Fibroblast of lung (primary cell): ENCODE results near the gene YWHAQ. TPM values are rescaled to one million over a fixed set of nuclear protein-coding genes. Genes with fewer than 3 reads are reported as not detected.

Source experiments
- DNase-seq, 2 donors: peaks; one replicate each; pipeline versions ENCODE4 v3.0.0 to v3.0.0-alpha.2; 2010; ENCODE audit warnings: low read depth in 2 of 2
- H2AFZ ChIP-seq: 2 replicates; pipeline ENCODE4 v1.5.1; 2012; ENCODE audit warnings: low read length, control low read depth, inconsistent platforms
- H3K27ac ChIP-seq: 2 replicates; pipeline ENCODE4 v1.5.1; 2011; ENCODE audit warnings: low read length, control low read depth; ENCODE audit not compliant: insufficient read depth
- H3K27me3 ChIP-seq: 2 replicates; pipeline ENCODE4 v1.5.1; 2011; ENCODE audit warnings: mild to moderate bottlenecking, low read length; ENCODE audit not compliant: control insufficient read depth, insufficient read depth
- H3K36me3 ChIP-seq: 2 replicates; pipeline ENCODE4 v1.5.1; 2011; ENCODE audit warnings: low read length; ENCODE audit not compliant: control insufficient read depth, insufficient read depth
- H3K4me1 ChIP-seq: 2 replicates; pipeline ENCODE4 v1.5.1; 2011; ENCODE audit warnings: low read length; ENCODE audit not compliant: control insufficient read depth, insufficient read depth; ENCODE audit errors: extremely low read depth
- H3K4me2 ChIP-seq: 2 replicates; pipeline ENCODE4 v1.5.1; 2011; ENCODE audit warnings: low read length, control low read depth; ENCODE audit not compliant: insufficient read depth; ENCODE audit errors: extremely low read depth
- H3K4me3 ChIP-seq, 4 experiments: fragments of 200-600 bp in 1 of 4; sonication (generic) in 1 of 4; replicated peaks in 1 of 4; 2 replicates each; pipeline ENCODE4 v1.5.1; 2011 to 2016; ENCODE audit warnings: low read length in 4 of 4, low read depth in 3 of 4, mild to moderate bottlenecking in 3 of 4, control low read depth in 2 of 4, inconsistent platforms in 1 of 4, mixed read lengths in 1 of 4; ENCODE audit not compliant: insufficient read depth in 1 of 4; ENCODE audit errors: control extremely low read depth in 1 of 4
- H3K79me2 ChIP-seq: 2 replicates; pipeline ENCODE4 v1.5.1; 2012; ENCODE audit warnings: mild to moderate bottlenecking, low read length, inconsistent platforms; ENCODE audit not compliant: control insufficient read depth, insufficient read depth
- H3K9ac ChIP-seq: 2 replicates; pipeline ENCODE4 v1.5.1; 2011; ENCODE audit warnings: mild to moderate bottlenecking, low read length, control low read depth; ENCODE audit not compliant: insufficient read depth
- H3K9me3 ChIP-seq: 2 replicates; pipeline ENCODE4 v1.5.1; 2012; ENCODE audit warnings: low read depth, low read length; ENCODE audit not compliant: control insufficient read depth, insufficient read depth
- H4K20me1 ChIP-seq: 2 replicates; pipeline ENCODE4 v1.5.1; 2011; ENCODE audit warnings: low read length; ENCODE audit not compliant: control insufficient read depth, insufficient read depth; ENCODE audit errors: extremely low read depth
- EZH2 ChIP-seq: IDR thresholded peaks from 2 replicates; pipeline ENCODE4 v1.5.1; 2012; ENCODE audit warnings: low read length, control low read depth, mild to moderate bottlenecking; ENCODE audit errors: missing control alignments
- polyA plus RNA-seq, 2 donors: library from polyadenylated mRNA; depleted of rRNA in 1 of 2; stranded (reverse) in 1 of 2; unstranded in 1 of 2; fragments of >200 nt; gene quantifications; 2 replicates each; pipeline ENCODE4 v1.2.1, GENCODE V29; 2011 to 2012; ENCODE audit warnings: missing spikeins in 1 of 2
- total RNA-seq: library from RNA; depleted of rRNA; stranded (reverse); fragments of >200 nt; gene quantifications from 2 replicates; pipeline ENCODE4 v1.2.1, GENCODE V29; 2014
- TF ChIP-seq, protein P1 (sequence below), 2 donors: IDR thresholded peaks in 1 of 2; conservative IDR thresholded peaks in 1 of 2; 1 replicate in 1 of 2; 2 replicates in 1 of 2; pipeline ENCODE4 v1.5.1; 2011 to 2012; ENCODE audit warnings: low read length in 2 of 2, control low read depth in 1 of 2, inconsistent platforms in 1 of 2, low read depth in 1 of 2, mild to moderate bottlenecking in 1 of 2

Gene YWHAQ
- total and polyA plus RNA-seq, 2 donors (not counting 1 experiment from before 2014, with no cell fraction given): 323 to 510 TPM

DNA sequence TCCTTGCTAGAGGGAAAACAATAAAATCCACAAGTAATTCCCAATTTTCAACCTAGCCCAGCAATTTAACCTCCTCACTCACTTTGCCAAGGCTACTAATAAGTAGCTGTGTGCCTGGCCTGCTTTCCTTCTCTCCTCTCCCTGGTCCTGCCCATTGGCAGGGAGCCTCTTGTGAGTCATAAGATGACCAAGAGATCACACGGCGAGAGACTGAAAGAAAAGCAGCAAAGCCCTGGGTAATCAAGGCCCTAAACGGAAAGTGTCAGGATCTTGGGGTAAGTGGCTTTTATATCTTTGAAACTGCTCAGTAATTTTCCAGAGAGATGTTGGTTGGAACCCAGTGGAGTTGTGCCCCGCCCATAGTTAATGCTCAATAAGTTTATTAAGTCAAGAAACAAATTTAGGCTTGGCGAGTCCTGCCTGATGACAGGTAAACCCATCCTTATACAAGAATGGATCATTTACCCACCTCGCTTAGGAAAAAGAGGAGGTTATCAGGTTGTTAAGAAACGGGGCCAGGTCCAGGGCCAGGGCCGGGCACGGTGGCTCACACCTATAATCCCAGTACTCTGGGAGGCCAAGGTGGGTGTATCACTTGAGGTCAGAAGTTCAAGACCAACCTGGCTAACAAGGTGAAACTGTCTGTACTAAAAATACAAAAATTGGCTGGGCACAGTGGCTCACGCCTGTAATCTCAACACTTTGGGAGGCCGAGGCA lies 65.2 kb downstream of the YWHAQ start:
- peak overlapping the region in 2 of 4 experiments; percentile 13 to 44 for H3K4me3 ChIP-seq

DNA sequence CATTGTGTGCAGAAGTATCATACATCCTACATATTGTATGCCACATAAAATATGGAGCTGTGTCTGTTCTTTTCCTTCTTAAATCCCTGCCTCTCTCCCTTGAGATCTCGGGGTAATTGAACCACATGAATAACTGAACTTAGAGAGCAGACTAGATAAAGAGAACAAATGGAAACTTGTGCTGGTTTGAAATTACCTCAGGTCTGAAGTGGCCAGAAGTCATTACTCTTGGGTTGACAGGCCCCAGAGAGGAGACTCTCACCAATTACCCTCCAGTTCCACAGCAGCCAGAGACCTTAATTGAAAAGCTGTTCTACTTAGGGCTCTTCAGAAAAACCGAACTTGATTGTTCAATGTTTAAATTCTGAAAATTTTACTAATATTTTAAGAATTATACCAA lies 70.2 kb downstream of the YWHAQ start:
- peak in 1 of 2 donors; percentile 61 for DNase-seq
- Histone ChIP-seq H3K27me3 (no peaks in the 10 kb centered on the region), H3K9me3 (no peaks in the 10 kb centered on the region), H3K79me2 (peaks cover 9% of the 10 kb centered on the region), H3K27ac (no peak overlapping the region), H2AFZ (no peak overlapping the region), H4K20me1 (no peaks in the 10 kb centered on the region), H3K9ac (no peak overlapping the region), H3K36me3 (no peaks in the 10 kb centered on the region), H3K4me1 (peaks cover 7% of the 10 kb centered on the region), H3K4me2 (no peak overlapping the region), H3K4me3 (no peak overlapping the region)
- no peak for TF ChIP-seq EZH2
- TF ChIP-seq, protein P1, sequence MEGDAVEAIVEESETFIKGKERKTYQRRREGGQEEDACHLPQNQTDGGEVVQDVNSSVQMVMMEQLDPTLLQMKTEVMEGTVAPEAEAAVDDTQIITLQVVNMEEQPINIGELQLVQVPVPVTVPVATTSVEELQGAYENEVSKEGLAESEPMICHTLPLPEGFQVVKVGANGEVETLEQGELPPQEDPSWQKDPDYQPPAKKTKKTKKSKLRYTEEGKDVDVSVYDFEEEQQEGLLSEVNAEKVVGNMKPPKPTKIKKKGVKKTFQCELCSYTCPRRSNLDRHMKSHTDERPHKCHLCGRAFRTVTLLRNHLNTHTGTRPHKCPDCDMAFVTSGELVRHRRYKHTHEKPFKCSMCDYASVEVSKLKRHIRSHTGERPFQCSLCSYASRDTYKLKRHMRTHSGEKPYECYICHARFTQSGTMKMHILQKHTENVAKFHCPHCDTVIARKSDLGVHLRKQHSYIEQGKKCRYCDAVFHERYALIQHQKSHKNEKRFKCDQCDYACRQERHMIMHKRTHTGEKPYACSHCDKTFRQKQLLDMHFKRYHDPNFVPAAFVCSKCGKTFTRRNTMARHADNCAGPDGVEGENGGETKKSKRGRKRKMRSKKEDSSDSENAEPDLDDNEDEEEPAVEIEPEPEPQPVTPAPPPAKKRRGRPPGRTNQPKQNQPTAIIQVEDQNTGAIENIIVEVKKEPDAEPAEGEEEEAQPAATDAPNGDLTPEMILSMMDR (conservative IDR thresholded peaks at IDR 0.05 in 1 of 2, IDR thresholded peaks at IDR 0.05 in 1 of 2; ENCODE audit: low read depth in 1 of 2, low read length in 2 of 2): no peak

More for the DNA sequence above, 65.2 kb downstream of the YWHAQ start:
- H3K4me2 ChIP-seq: peak overlapping the region; percentile 77
- no peaks in the 10 kb centered on the region for H4K20me1 ChIP-seq
- no peak for TF ChIP-seq EZH2
- TF ChIP-seq, protein P1 (conservative IDR thresholded peaks at IDR 0.05 in 1 of 2, IDR thresholded peaks at IDR 0.05 in 1 of 2; ENCODE audit: low read depth in 1 of 2, low read length in 2 of 2): no peak
- DNase-seq: peak; percentile 95 to 96
- peak overlapping the region; percentile 72 for H3K27ac ChIP-seq
- no peaks in the 10 kb centered on the region for H3K36me3 ChIP-seq
- H3K9ac ChIP-seq: no peak overlapping the region
- no peaks in the 10 kb centered on the region for H3K9me3 ChIP-seq
- no peak overlapping the region for H2AFZ ChIP-seq
- peaks cover 4% of the 10 kb centered on the region for H3K4me1 ChIP-seq
- H3K27me3 ChIP-seq: no peaks in the 10 kb centered on the region
- no peaks in the 10 kb centered on the region for H3K79me2 ChIP-seq

DNA sequence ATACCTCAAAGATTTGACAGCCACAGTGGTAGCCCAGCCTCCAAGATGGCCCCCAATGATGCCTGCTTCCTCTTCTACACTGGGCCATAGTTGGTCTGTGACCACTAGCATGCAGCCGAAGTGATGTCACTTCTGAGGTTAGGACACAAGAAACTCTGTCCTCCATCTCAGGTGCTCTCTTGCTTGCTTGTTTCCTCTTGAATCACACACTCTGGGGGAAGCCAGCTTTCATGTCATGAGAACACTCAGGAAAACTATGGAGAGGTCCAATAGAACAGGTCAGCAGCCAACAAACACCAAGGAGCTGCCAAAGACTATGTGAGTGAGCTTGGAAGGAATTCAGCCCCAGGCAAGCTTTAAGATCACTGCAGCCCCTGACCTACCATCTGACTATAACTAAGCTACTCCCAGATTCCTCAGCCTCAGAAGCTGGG lies 71.8 kb downstream of the YWHAQ start:
- Histone ChIP-seq H3K9ac (no peak overlapping the region), H3K27me3 (no peaks in the 10 kb centered on the region), H3K9me3 (no peaks in the 10 kb centered on the region), H3K27ac (peak overlapping the region; percentile 61), H3K79me2 (peaks cover 21% of the 10 kb centered on the region), H2AFZ (no peak overlapping the region), H4K20me1 (peaks cover 2% of the 10 kb centered on the region), H3K4me1 (peaks cover 11% of the 10 kb centered on the region), H3K4me2 (peak overlapping the region; percentile 11), H3K36me3 (no peaks in the 10 kb centered on the region), H3K4me3 (no peak overlapping the region)
- TF ChIP-seq, protein P1 (conservative IDR thresholded peaks at IDR 0.05 in 1 of 2, IDR thresholded peaks at IDR 0.05 in 1 of 2; ENCODE audit: low read depth in 1 of 2, low read length in 2 of 2): no peak
- no peak for TF ChIP-seq EZH2
- peak; percentile 80 to 98 for DNase-seq
